Measurements from ENCODE around the gene STH.

STH gene

GRCh38 chr17:46026166-46027047 lies 27.4 kb downstream of the STH start:
- Histone ChIP-seq H3K27me3 (ENCODE audit: control insufficient read depth, insufficient read depth, low read length) (no peaks in the 10 kb centered on the region), H3K9me3 (ENCODE audit: control insufficient read depth, low read length) (no peaks in the 10 kb centered on the region), H3K4me3 (ENCODE audit: low read depth, low read length) (no peak overlapping the region), H2AFZ (no peak overlapping the region), H3K79me2 (no peaks in the 10 kb centered on the region), H3K27ac (no peak overlapping the region), H3K4me1 (peaks cover 6% of the 10 kb centered on the region), H3K9ac (no peak overlapping the region), H3K4me2 (ENCODE audit: low read length) (no peak overlapping the region), H3K36me3 (ENCODE audit: control insufficient read depth, insufficient read depth, low read length) (no peaks in the 10 kb centered on the region)
- no peak for TF ChIP-seq CTCF (IDR thresholded peaks at IDR 0.05)

GRCh38 chr17:46027048-46027975 lies 28.3 kb downstream of the STH start:
- Histone ChIP-seq H3K9me3 (ENCODE audit: control insufficient read depth, low read length) (no peaks in the 10 kb centered on the region), H2AFZ (no peak overlapping the region), H3K27me3 (ENCODE audit: control insufficient read depth, insufficient read depth, low read length) (no peaks in the 10 kb centered on the region), H3K4me1 (peaks cover 6% of the 10 kb centered on the region), H3K36me3 (ENCODE audit: control insufficient read depth, insufficient read depth, low read length) (no peaks in the 10 kb centered on the region), H3K4me2 (ENCODE audit: low read length) (no peak overlapping the region), H3K79me2 (no peaks in the 10 kb centered on the region), H3K4me3 (ENCODE audit: low read depth, low read length) (no peak overlapping the region), H3K27ac (no peak overlapping the region), H3K9ac (no peak overlapping the region)
- no peak for TF ChIP-seq CTCF (IDR thresholded peaks at IDR 0.05)

DNA sequence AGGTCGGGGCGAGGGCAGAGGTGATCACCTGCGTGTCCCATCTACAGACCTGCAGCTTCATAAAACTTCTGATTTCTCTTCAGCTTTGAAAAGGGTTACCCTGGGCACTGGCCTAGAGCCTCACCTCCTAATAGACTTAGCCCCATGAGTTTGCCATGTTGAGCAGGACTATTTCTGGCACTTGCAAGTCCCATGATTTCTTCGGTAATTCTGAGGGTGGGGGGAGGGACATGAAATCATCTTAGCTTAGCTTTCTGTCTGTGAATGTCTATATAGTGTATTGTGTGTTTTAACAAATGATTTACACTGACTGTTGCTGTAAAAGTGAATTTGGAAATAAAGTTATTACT lies 28.9 kb downstream of the STH start:
- Histone ChIP-seq H3K36me3 (ENCODE audit: control insufficient read depth, insufficient read depth, low read length) (no peaks in the 10 kb centered on the region), H3K27ac (no peak overlapping the region), H3K4me3 (ENCODE audit: low read depth, low read length) (no peak overlapping the region), H3K9ac (no peak overlapping the region), H3K4me1 (peaks cover 6% of the 10 kb centered on the region), H3K9me3 (ENCODE audit: control insufficient read depth, low read length) (no peaks in the 10 kb centered on the region), H3K79me2 (no peaks in the 10 kb centered on the region), H3K27me3 (ENCODE audit: control insufficient read depth, insufficient read depth, low read length) (no peaks in the 10 kb centered on the region), H3K4me2 (ENCODE audit: low read length) (no peak overlapping the region), H2AFZ (no peak overlapping the region)
- no peak for TF ChIP-seq CTCF (IDR thresholded peaks at IDR 0.05)

- no peaks in the 10 kb centered on the region for H3K79me2 ChIP-seq
- H3K36me3 ChIP-seq (ENCODE audit: control insufficient read depth, insufficient read depth, low read length), result no peaks in the 10 kb centered on the region
- no peak overlapping the region for H3K27ac ChIP-seq
- H3K4me3 ChIP-seq (ENCODE audit: low read depth, low read length), result no peak overlapping the region
- H3K9me3 ChIP-seq (ENCODE audit: control insufficient read depth, low read length), result no peaks in the 10 kb centered on the region
- H3K27me3 ChIP-seq (ENCODE audit: control insufficient read depth, insufficient read depth, low read length), result no peaks in the 10 kb centered on the region
- no peak overlapping the region for H2AFZ ChIP-seq
- H3K4me1 ChIP-seq, result peaks cover 6% of the 10 kb centered on the region
- H3K4me2 ChIP-seq (ENCODE audit: low read length), result no peak overlapping the region
- no peak overlapping the region for H3K9ac ChIP-seq
- no peak for TF ChIP-seq CTCF (IDR thresholded peaks at IDR 0.05)
Measured at GRCh38 chr17:46028374-46028773, 29.3 kb downstream of the STH start.
